Osteoblast (primary cell): Measurements from ENCODE around the gene CELSR1. TPM values are rescaled to one million over a fixed set of nuclear protein-coding genes. Genes with fewer than 3 reads are reported as not detected.

Experiments
- DNase-seq: peaks from one replicate; pipeline ENCODE4 v3.0.0; 2011; ENCODE audit warnings: low spot score, mixed read lengths; ENCODE audit not compliant: insufficient read length; ENCODE audit errors: missing footprints
- H2AFZ ChIP-seq: 2 replicates; pipeline ENCODE4 v1.6.0; 2011; ENCODE audit warnings: mild to moderate bottlenecking, low read length
- H3K27ac ChIP-seq: 2 replicates; pipeline ENCODE4 v1.5.1; 2011; ENCODE audit warnings: mild to moderate bottlenecking, low read depth, low read length, moderate library complexity
- H3K27me3 ChIP-seq: 2 replicates; pipeline ENCODE4 v1.6.0; 2012; ENCODE audit warnings: mild to moderate bottlenecking, control low read depth, inconsistent platforms, low read length, moderate library complexity; ENCODE audit not compliant: insufficient read depth
- H3K36me3 ChIP-seq: 2 replicates; pipeline ENCODE4 v1.5.1; 2011; ENCODE audit warnings: mild to moderate bottlenecking, low read length, control low read depth, moderate library complexity; ENCODE audit not compliant: insufficient read depth
- H3K4me1 ChIP-seq: 2 replicates; pipeline ENCODE4 v1.5.1; 2011; ENCODE audit warnings: mild to moderate bottlenecking, low read length, control low read depth, moderate library complexity; ENCODE audit not compliant: insufficient read depth
- H3K4me2 ChIP-seq: 2 replicates; pipeline ENCODE4 v1.6.0; 2011; ENCODE audit warnings: mild to moderate bottlenecking, low read length; ENCODE audit not compliant: insufficient read depth
- H3K4me3 ChIP-seq: fragments of 200-600 bp; sonication (generic); 3 replicates; pipeline ENCODE4 v1.5.1; 2012; ENCODE audit warnings: mild to moderate bottlenecking, low read length, inconsistent platforms; ENCODE audit not compliant: insufficient read depth
- H3K79me2 ChIP-seq: 2 replicates; pipeline ENCODE4 v1.6.0; 2012; ENCODE audit warnings: mild to moderate bottlenecking, low read length, control low read depth, inconsistent platforms; ENCODE audit not compliant: insufficient read depth
- H3K9me3 ChIP-seq: 2 replicates; pipeline ENCODE4 v1.5.1; 2011; ENCODE audit warnings: low read depth, low read length, control low read depth
- H4K20me1 ChIP-seq: 2 replicates; pipeline ENCODE4 v1.6.0; 2012; ENCODE audit warnings: mild to moderate bottlenecking, low read length, control low read depth; ENCODE audit not compliant: insufficient read depth
- CTCF ChIP-seq: IDR thresholded peaks from 2 replicates; pipeline ENCODE4 v1.5.1; 2011; ENCODE audit warnings: mild to moderate bottlenecking, low read depth, low read length, moderate library complexity; ENCODE audit errors: extremely low read depth
- total RNA-seq: library from RNA; depleted of rRNA; stranded (reverse); fragments of >200 nt; gene quantifications from 2 replicates; pipeline ENCODE4 v1.2.3, GENCODE V29; 2012

Gene CELSR1
- total RNA-seq, 1 donor: 3.6 TPM

GRCh38 chr22:46391486-46392136 is 145.8 kb downstream of the CELSR1 start:
- H2AFZ ChIP-seq: peak overlapping the region; percentile 95
- H3K4me1 ChIP-seq: peaks cover 4% of the 10 kb centered on the region
- DNase-seq: no peak
- H3K4me3 ChIP-seq: no peak overlapping the region
- no peaks in the 10 kb centered on the region for H3K27me3 ChIP-seq
- no peak for TF ChIP-seq CTCF
- no peaks in the 10 kb centered on the region for H3K36me3 ChIP-seq
- H4K20me1 ChIP-seq: no peaks in the 10 kb centered on the region
- no peak overlapping the region for H3K27ac ChIP-seq
- H3K4me2 ChIP-seq: peak overlapping the region; percentile 84
- no peaks in the 10 kb centered on the region for H3K9me3 ChIP-seq
- H3K79me2 ChIP-seq: no peaks in the 10 kb centered on the region

- TF ChIP-seq CTCF: peak; percentile 52
- H3K4me1 ChIP-seq: peaks cover 4% of the 10 kb centered on the region
- H3K4me2 ChIP-seq: peak overlapping the region; percentile 84
- no peaks in the 10 kb centered on the region for H3K79me2 ChIP-seq
- DNase-seq: peak; percentile 98
- no peaks in the 10 kb centered on the region for H3K9me3 ChIP-seq
- no peaks in the 10 kb centered on the region for H4K20me1 ChIP-seq
- H2AFZ ChIP-seq: peak overlapping the region; percentile 95
- no peaks in the 10 kb centered on the region for H3K27me3 ChIP-seq
- peak overlapping the region; percentile 67 for H3K4me3 ChIP-seq
- peak overlapping the region; percentile 33 for H3K27ac ChIP-seq
- H3K36me3 ChIP-seq: no peaks in the 10 kb centered on the region
These were observed 146.6 kb downstream of the CELSR1 start for GRCh38 chr22:46390652-46391301.

- peak overlapping the region; percentile 95 for H2AFZ ChIP-seq
- no peaks in the 10 kb centered on the region for H3K27me3 ChIP-seq
- H3K27ac ChIP-seq: no peak overlapping the region
- TF ChIP-seq CTCF: no peak
- H3K79me2 ChIP-seq: no peaks in the 10 kb centered on the region
- H3K36me3 ChIP-seq: no peaks in the 10 kb centered on the region
- no peak for DNase-seq
- no peaks in the 10 kb centered on the region for H4K20me1 ChIP-seq
- H3K4me1 ChIP-seq: peaks cover 4% of the 10 kb centered on the region
- H3K4me3 ChIP-seq: peak overlapping the region; percentile 67
- no peaks in the 10 kb centered on the region for H3K9me3 ChIP-seq
- peak overlapping the region; percentile 84 for H3K4me2 ChIP-seq
These were observed 147.2 kb downstream of the CELSR1 start for GRCh38 chr22:46390105-46390651.

DNA sequence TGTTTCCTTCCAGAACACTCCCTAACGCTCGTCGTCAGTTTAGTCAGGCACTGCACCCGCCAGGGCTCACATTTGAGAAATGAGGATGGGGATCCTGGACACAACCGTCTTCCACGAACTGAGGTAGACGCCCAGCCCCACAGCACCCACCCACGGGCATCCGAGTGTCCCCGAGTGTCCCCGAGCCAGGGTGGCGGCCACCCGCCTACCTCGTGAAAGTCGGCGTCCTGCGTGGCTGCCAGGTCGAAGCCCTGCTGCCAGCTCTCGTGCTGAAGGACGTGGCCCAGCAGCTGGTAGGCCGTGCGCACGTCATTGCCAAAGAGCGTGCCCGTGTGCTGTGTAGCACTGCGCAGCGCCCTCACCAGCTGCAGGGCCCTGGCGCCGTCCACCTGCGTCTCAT is 148.3 kb downstream of the CELSR1 start:
- H3K36me3 ChIP-seq: no peaks in the 10 kb centered on the region
- H3K4me1 ChIP-seq: peaks cover 4% of the 10 kb centered on the region
- H3K4me3 ChIP-seq: no peak overlapping the region
- H4K20me1 ChIP-seq: no peaks in the 10 kb centered on the region
- no peaks in the 10 kb centered on the region for H3K9me3 ChIP-seq
- no peak for TF ChIP-seq CTCF
- no peak overlapping the region for H2AFZ ChIP-seq
- H3K79me2 ChIP-seq: no peaks in the 10 kb centered on the region
- no peak overlapping the region for H3K4me2 ChIP-seq
- DNase-seq: no peak
- no peak overlapping the region for H3K27ac ChIP-seq
- H3K27me3 ChIP-seq: no peaks in the 10 kb centered on the region
